ENCODE measurements around the gene MED31. TPM values are rescaled to one million over a fixed set of nuclear protein-coding genes. Genes with fewer than 3 reads are reported as not detected.
A peak's percentile ranks its signal among the peaks of the same experiment; 100 is the strongest.

Gene MED31
- total and polyA plus RNA-seq, 2 of the 13 experiments (the other 11 are each of a cell fraction or from before 2014, with no cell fraction given): 19.0 to 20.9 TPM

DNA sequence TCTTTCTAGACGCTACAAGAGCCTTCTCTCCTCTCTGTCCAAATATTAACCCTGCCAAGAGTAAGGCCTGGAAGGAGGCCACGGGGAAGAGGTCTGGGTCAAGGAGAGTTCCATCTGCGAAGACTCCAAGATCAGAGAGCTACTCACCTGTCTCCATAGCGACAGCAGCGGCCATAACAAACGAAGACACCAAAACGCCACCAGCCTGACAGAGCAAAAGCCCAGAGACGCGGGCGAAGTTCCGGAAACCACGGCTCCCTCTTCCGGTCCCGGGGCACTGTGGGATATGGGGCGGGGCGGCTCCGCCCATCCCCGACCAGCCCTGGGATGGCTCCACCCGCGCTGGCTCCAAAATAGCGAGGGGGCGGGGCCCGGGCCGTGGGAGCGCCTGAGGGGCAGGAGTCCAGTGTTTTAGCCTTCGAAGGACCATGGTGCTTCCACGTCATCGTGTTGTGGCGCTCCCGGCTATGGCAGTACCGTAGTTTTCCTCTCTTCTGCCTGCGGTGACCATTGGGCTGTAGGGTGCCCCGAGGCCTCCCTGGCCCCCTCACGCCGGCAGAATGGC is at the start of gene MED31, which contains the start of gene C17orf100 (continued):
- TF ChIP-seq ASH2L (IDR thresholded peaks at IDR 0.05; ENCODE audit: insufficient read length, low read depth, low read length) (peak; percentile 60), ZNF7 (CRISPR knock-in tag; IDR thresholded peaks at IDR 0.05) (no peak), HNF4A (CRISPR knock-in tag; IDR thresholded peaks at IDR 0.05) (peak; percentile 64), RELA (CRISPR knock-in tag; IDR thresholded peaks at IDR 0.05) (0 out of 2 replicates have a peak, but pooled peaks have one; percentile 18), HNF4G (IDR thresholded peaks at IDR 0.05; ENCODE audit: borderline replicate concordance, low read depth, low read length) (peak; percentile 46; the same call in 1 of the 2 replicates), HNF4G (CRISPR knock-in tag; IDR thresholded peaks at IDR 0.05; ENCODE audit: borderline replicate concordance, low read depth) (no peak), POGZ (CRISPR knock-in tag; IDR thresholded peaks at IDR 0.05) (0 out of 2 replicates have a peak, but pooled peaks have one; percentile 11), PHF21A (CRISPR knock-in tag; IDR thresholded peaks at IDR 0.05) (peak; percentile 48; the same call in 1 of the 2 replicates), YY1 (IDR thresholded peaks at IDR 0.05; ENCODE audit: insufficient read depth, insufficient replicate concordance, low read depth, low read length) (peak; percentile 87), ETV5 (CRISPR knock-in tag; IDR thresholded peaks at IDR 0.05; ENCODE audit: borderline replicate concordance) (peak; percentile 9; the same call in 1 of the 2 replicates), SPEN (CRISPR knock-in tag; IDR thresholded peaks at IDR 0.05; ENCODE audit: low read depth) (peak; percentile 82; the same call in 1 of the 2 replicates), SP2 (CRISPR knock-in tag; IDR thresholded peaks at IDR 0.05) (peak; percentile 60; the same call in 1 of the 2 replicates), SP5 (CRISPR knock-in tag; IDR thresholded peaks at IDR 0.05; ENCODE audit: borderline replicate concordance, low read depth) (peak; percentile 93), ZNF343 (CRISPR knock-in tag; IDR thresholded peaks at IDR 0.05) (no peak), CREM (IDR thresholded peaks at IDR 0.05) (peak; percentile 59), CREM (CRISPR knock-in tag; IDR thresholded peaks at IDR 0.05) (no peak)
- TF ChIP-seq, protein P1, sequence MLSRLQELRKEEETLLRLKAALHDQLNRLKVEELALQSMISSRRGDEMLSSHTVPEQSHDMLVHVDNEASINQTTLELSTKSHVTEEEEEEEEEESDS (CRISPR knock-in tag; IDR thresholded peaks at IDR 0.05; ENCODE audit: borderline replicate concordance): 0 out of 2 replicates have a peak, but pooled peaks have one; percentile 44
- TF ChIP-seq, protein P2, sequence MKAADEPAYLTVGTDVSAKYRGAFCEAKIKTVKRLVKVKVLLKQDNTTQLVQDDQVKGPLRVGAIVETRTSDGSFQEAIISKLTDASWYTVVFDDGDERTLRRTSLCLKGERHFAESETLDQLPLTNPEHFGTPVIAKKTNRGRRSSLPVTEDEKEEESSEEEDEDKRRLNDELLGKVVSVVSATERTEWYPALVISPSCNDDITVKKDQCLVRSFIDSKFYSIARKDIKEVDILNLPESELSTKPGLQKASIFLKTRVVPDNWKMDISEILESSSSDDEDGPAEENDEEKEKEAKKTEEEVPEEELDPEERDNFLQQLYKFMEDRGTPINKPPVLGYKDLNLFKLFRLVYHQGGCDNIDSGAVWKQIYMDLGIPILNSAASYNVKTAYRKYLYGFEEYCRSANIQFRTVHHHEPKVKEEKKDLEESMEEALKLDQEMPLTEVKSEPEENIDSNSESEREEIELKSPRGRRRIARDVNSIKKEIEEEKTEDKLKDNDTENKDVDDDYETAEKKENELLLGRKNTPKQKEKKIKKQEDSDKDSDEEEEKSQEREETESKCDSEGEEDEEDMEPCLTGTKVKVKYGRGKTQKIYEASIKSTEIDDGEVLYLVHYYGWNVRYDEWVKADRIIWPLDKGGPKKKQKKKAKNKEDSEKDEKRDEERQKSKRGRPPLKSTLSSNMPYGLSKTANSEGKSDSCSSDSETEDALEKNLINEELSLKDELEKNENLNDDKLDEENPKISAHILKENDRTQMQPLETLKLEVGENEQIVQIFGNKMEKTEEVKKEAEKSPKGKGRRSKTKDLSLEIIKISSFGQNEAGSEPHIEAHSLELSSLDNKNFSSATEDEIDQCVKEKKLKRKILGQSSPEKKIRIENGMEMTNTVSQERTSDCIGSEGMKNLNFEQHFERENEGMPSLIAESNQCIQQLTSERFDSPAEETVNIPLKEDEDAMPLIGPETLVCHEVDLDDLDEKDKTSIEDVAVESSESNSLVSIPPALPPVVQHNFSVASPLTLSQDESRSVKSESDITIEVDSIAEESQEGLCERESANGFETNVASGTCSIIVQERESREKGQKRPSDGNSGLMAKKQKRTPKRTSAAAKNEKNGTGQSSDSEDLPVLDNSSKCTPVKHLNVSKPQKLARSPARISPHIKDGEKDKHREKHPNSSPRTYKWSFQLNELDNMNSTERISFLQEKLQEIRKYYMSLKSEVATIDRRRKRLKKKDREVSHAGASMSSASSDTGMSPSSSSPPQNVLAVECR (CRISPR knock-in tag; IDR thresholded peaks at IDR 0.05; ENCODE audit: borderline replicate concordance): peak; percentile 80; the same call in 1 of the 2 replicates
- TF ChIP-seq, protein P3, sequence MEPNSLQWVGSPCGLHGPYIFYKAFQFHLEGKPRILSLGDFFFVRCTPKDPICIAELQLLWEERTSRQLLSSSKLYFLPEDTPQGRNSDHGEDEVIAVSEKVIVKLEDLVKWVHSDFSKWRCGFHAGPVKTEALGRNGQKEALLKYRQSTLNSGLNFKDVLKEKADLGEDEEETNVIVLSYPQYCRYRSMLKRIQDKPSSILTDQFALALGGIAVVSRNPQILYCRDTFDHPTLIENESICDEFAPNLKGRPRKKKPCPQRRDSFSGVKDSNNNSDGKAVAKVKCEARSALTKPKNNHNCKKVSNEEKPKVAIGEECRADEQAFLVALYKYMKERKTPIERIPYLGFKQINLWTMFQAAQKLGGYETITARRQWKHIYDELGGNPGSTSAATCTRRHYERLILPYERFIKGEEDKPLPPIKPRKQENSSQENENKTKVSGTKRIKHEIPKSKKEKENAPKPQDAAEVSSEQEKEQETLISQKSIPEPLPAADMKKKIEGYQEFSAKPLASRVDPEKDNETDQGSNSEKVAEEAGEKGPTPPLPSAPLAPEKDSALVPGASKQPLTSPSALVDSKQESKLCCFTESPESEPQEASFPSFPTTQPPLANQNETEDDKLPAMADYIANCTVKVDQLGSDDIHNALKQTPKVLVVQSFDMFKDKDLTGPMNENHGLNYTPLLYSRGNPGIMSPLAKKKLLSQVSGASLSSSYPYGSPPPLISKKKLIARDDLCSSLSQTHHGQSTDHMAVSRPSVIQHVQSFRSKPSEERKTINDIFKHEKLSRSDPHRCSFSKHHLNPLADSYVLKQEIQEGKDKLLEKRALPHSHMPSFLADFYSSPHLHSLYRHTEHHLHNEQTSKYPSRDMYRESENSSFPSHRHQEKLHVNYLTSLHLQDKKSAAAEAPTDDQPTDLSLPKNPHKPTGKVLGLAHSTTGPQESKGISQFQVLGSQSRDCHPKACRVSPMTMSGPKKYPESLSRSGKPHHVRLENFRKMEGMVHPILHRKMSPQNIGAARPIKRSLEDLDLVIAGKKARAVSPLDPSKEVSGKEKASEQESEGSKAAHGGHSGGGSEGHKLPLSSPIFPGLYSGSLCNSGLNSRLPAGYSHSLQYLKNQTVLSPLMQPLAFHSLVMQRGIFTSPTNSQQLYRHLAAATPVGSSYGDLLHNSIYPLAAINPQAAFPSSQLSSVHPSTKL (CRISPR knock-in tag; IDR thresholded peaks at IDR 0.05): peak; percentile 27; the same call in 1 of the 2 replicates

All from HepG2 (cell line).